Suppressor macrophage (primary cell): ENCODE measurements around the gene EPB41.
A peak's percentile ranks its signal among the peaks of the same experiment; 100 is the strongest.
"Not testable (repeated sequence)": the region's sequence is repeated elsewhere in the genome, so short reads cannot be mapped to it uniquely, and the experiment has no call there.

Experiments
- DNase-seq, 4 experiments: peaks; one replicate each; pipeline ENCODE4 v3.0.0-alpha.2; 2020 to 2022

The EPB41 gene

GRCh38 chr1:29113413-29114117 is 199.2 kb downstream of the EPB41 start:
- no peak for DNase-seq

GRCh38 chr1:29114654-29115053 is 200.3 kb downstream of the EPB41 start:
- DNase-seq: no peak

GRCh38 chr1:29117381-29117780 is 203.0 kb downstream of the EPB41 start:
- no peak for DNase-seq

- no peak for DNase-seq
Observed at GRCh38 chr1:29119121-29119929, 205.0 kb downstream of the EPB41 start.

GRCh38 chr1:29120367-29120766 is 206.0 kb downstream of the EPB41 start:
- no peak for DNase-seq

- DNase-seq: peak; percentile 59 to 79 (median 64)
Observed at GRCh38 chr1:29120947-29121485, 206.6 kb downstream of the EPB41 start.

- peak in 2 of 4 experiments; percentile 9 to 17 for DNase-seq
Observed at GRCh38 chr1:29121516-29121935, 207.2 kb downstream of the EPB41 start.

- DNase-seq: peak in 2 of 4 experiments; percentile 13 to 44
Observed at GRCh38 chr1:29121936-29122681, 207.7 kb downstream of the EPB41 start.

- DNase-seq: peak in 2 of 4 experiments; percentile 18 to 36
Observed at GRCh38 chr1:29122682-29123052, 208.3 kb downstream of the EPB41 start.

- peak in 2 of 4 experiments; percentile 30 to 43 for DNase-seq
Observed at GRCh38 chr1:29123053-29123886, 208.9 kb downstream of the EPB41 start.

GRCh38 chr1:29123887-29124365 is 209.6 kb downstream of the EPB41 start, which contains the start of gene TMEM200B:
Gene TMEM200B, minus strand, starts transcription at chr1:29123903. Its CDS starts 2,075 bp downstream, at chr1:29121828.
- no peak for DNase-seq

GRCh38 chr1:29124366-29125236 is 210.2 kb downstream of the EPB41 start:
- peak; percentile 35 to 73 (median 54) for DNase-seq

GRCh38 chr1:29125237-29125641 is 210.9 kb downstream of the EPB41 start:
- no peak for DNase-seq

GRCh38 chr1:29125788-29126187 is 211.4 kb downstream of the EPB41 start:
- no peak for DNase-seq

- no peak for DNase-seq
Observed at GRCh38 chr1:29126198-29126597, 211.8 kb downstream of the EPB41 start.

GRCh38 chr1:29128739-29129138 is 214.4 kb downstream of the EPB41 start:
- DNase-seq: no peak

- no peak for DNase-seq
Observed at GRCh38 chr1:29129916-29130315, 215.5 kb downstream of the EPB41 start.

GRCh38 chr1:29131056-29131455 is 216.7 kb downstream of the EPB41 start:
- DNase-seq: not testable (repeated sequence)

GRCh38 chr1:29133861-29134694 is 219.7 kb downstream of the EPB41 start:
- DNase-seq: peak in 2 of 4 experiments; percentile 16 to 32

GRCh38 chr1:29134695-29135028 is 220.3 kb downstream of the EPB41 start:
- no peak for DNase-seq
